ENCODE data around the gene CFHR4.
"Not testable (repeated sequence)": the region's sequence is repeated elsewhere in the genome, so short reads cannot be mapped to it uniquely, and the experiment has no call there.

CFHR4 gene

DNA sequence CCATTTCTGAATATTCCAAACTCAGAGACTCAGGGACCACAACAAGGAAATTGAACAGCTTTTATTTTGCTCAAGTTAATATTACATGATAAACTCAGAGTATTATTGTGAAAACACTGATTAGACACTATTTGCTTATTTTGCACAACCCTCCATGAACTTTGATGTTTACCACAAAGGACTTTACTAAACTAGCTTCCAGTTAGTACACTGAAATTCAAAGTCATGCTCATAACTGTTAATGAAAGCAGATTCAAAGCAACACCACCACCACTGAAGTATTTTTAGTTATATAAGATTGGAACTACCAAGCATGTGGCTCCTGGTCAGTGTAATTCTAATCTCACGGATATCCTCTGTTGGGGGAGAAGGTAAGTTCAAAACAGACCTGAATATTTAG, 55.7 kb downstream of the CFHR4 start, which contains the start of gene CFHR2:
CFHR2 (plus strand) TSS at position 171 of the 400 bp plus-strand sequence; CDS start at position 314, 143 bp downstream.
- DNase-seq, result not testable (repeated sequence)

- DNase-seq, result no peak
Observed at GRCh38 chr1:196951711-196952394, 64.0 kb downstream of the CFHR4 start.

- DNase-seq, result no peak
Observed at GRCh38 chr1:196954778-196955177, 66.9 kb downstream of the CFHR4 start.

DNA sequence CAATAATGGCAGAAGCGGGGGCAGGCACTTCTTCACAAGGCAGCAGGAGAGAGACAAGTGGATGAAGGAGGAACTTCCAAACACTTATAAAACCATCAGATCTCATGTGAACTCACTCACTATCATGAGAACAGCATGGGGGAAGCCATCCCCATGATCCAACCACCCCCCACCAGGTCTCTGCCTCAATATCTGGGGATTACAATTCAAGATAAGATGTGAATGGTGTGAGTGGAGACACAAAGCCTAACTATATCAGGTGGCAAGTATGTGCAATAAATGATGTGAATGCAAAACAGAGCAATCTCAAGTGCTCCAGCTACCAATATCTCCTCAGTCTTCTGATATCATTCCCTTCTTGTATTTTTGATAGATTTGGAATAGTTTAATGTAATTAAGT, 68.1 kb downstream of the CFHR4 start:
- DNase-seq, result no peak

- DNase-seq, result no peak
Observed at GRCh38 chr1:196960854-196961253, 73.0 kb downstream of the CFHR4 start.

Data from activated naive CD4-positive, alpha-beta T cell (primary cell).